Measurements from ENCODE around the gene DOCK3.

GRCh38 chr3:50630394-50630793, 44.3 kb upstream of the DOCK3 start:
- TF ChIP-seq CTCF (IDR thresholded peaks at IDR 0.05), result no peak
- no peak for TF ChIP-seq POLR2A (IDR thresholded peaks at IDR 0.05)

All from vagina (tissue), 2 donors.